Measurements from ENCODE around the gene KIF13A. TPM values are rescaled to one million over a fixed set of nuclear protein-coding genes. Genes with fewer than 3 reads are reported as not detected.

The KIF13A gene
- total RNA-seq, 1 donor from 2014 or later: 44.4 TPM

DNA sequence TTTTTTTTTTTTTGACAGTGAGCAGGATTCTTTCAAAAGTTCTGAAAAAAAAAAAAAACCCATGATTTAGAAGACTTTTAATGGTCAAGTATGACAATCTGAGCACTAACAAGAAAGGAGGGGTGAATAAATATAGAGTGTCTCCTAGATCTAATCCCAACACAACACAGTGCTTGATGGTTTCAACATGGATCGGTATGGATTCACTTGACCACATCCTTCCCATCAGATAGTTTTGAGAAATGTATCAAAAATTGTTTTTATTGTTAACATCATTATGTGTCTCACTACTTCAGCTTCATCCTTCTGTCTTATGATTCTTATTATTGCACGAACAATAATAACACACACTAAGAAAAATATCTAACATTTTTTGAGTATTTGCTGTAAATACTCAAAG, 21.0 kb downstream of the KIF13A start:
- no peaks in the 10 kb centered on the region for H3K9me3 Mint-ChIP-seq (ENCODE audit: low read depth)
- H3K4me1 Mint-ChIP-seq (ENCODE audit: low read depth): no peaks in the 10 kb centered on the region
- H3K36me3 Mint-ChIP-seq (ENCODE audit: insufficient read depth): no peaks in the 10 kb centered on the region
- no peak for DNase-seq (ENCODE audit: low spot score, unreplicated experiment)
- TF ChIP-seq, protein P1, sequence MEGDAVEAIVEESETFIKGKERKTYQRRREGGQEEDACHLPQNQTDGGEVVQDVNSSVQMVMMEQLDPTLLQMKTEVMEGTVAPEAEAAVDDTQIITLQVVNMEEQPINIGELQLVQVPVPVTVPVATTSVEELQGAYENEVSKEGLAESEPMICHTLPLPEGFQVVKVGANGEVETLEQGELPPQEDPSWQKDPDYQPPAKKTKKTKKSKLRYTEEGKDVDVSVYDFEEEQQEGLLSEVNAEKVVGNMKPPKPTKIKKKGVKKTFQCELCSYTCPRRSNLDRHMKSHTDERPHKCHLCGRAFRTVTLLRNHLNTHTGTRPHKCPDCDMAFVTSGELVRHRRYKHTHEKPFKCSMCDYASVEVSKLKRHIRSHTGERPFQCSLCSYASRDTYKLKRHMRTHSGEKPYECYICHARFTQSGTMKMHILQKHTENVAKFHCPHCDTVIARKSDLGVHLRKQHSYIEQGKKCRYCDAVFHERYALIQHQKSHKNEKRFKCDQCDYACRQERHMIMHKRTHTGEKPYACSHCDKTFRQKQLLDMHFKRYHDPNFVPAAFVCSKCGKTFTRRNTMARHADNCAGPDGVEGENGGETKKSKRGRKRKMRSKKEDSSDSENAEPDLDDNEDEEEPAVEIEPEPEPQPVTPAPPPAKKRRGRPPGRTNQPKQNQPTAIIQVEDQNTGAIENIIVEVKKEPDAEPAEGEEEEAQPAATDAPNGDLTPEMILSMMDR (IDR thresholded peaks at IDR 0.05; ENCODE audit: unreplicated experiment): no peak
- H3K27ac Mint-ChIP-seq: no peak overlapping the region
- no peaks in the 10 kb centered on the region for H3K27me3 Mint-ChIP-seq
- H3K4me3 Mint-ChIP-seq (ENCODE audit: low read depth): no peak overlapping the region

DNA sequence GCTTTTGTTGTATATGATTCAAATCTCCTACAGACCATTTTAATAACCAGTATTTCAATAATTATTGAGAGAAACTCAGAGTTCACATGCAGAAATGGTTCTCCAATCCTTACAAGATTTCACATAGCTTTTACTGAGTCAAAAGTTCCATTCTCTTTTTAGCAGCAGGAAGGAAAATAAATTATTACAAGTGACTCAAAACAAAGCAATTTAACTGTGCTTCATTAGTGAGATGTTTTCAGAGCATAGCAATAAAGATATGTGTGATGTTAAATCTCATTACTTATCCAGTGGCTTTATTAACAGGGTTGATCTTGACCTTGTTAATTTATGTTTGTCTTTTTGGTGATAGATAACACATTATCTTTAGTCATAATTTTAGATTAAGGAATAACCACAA, 22.0 kb downstream of the KIF13A start:
- Mint-ChIP-seq H3K36me3 (ENCODE audit: insufficient read depth) (no peaks in the 10 kb centered on the region), H3K27ac (no peak overlapping the region), H3K4me1 (ENCODE audit: low read depth) (no peaks in the 10 kb centered on the region), H3K4me3 (ENCODE audit: low read depth) (no peak overlapping the region), H3K9me3 (ENCODE audit: low read depth) (no peaks in the 10 kb centered on the region), H3K27me3 (no peaks in the 10 kb centered on the region)
- no peak for DNase-seq (ENCODE audit: low spot score, unreplicated experiment)
- TF ChIP-seq, protein P1 (IDR thresholded peaks at IDR 0.05; ENCODE audit: unreplicated experiment): no peak

DNA sequence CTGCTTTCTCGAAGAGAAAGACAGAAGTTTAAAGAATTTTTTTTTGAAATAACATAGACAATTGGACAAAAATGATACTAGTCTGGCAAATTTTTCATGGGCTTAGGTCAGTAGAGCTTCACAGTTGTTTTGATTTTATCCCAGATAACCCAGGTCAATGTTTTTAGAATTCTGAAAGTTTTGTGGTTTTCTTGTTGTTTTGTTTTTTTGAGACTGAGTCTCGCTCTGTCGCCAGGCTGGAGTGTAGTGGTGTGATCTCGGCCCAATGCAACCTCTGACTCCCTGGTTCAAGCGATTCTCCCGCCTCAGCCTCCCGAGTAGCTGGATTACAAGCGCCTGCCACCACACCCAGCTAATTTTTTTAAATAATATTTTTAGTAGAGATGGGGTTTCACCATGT, 22.8 kb downstream of the KIF13A start:
- no peaks in the 10 kb centered on the region for H3K4me1 Mint-ChIP-seq (ENCODE audit: low read depth)
- no peak for DNase-seq (ENCODE audit: low spot score, unreplicated experiment)
- TF ChIP-seq, protein P1 (IDR thresholded peaks at IDR 0.05; ENCODE audit: unreplicated experiment): no peak
- H3K27ac Mint-ChIP-seq: no peak overlapping the region
- H3K9me3 Mint-ChIP-seq (ENCODE audit: low read depth): no peaks in the 10 kb centered on the region
- H3K36me3 Mint-ChIP-seq (ENCODE audit: insufficient read depth): no peaks in the 10 kb centered on the region
- no peak overlapping the region for H3K4me3 Mint-ChIP-seq (ENCODE audit: low read depth)
- H3K27me3 Mint-ChIP-seq: no peaks in the 10 kb centered on the region

DNA sequence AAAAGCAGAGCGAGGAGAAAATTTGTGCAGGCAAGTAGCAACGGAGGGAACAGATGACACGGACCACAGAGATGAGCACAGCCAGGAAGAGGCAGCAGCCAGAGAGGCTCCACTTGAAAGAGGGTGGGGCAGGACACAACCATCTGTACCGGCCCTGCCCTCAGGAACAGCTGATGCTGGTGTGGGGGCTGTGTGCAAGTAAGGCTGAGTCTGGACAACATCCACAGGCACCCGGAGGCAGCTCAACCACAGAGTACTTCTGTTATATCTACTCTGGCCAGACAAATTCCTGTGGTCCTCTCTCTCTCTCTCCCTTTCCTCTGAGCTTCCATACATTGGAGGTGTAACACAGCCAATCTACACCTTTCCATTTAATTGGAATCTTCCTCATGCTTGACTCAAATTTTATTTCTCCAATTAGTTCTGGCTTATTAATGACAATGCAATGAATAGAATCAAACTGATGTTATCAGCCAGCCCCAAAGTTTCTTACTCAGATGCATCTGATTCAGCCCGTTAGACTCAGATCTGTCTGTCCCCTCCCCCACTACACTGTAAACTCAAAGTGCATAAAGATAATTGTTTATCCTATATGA, 24.9 kb downstream of the KIF13A start:
- no peak for DNase-seq (ENCODE audit: low spot score, unreplicated experiment)

DNA sequence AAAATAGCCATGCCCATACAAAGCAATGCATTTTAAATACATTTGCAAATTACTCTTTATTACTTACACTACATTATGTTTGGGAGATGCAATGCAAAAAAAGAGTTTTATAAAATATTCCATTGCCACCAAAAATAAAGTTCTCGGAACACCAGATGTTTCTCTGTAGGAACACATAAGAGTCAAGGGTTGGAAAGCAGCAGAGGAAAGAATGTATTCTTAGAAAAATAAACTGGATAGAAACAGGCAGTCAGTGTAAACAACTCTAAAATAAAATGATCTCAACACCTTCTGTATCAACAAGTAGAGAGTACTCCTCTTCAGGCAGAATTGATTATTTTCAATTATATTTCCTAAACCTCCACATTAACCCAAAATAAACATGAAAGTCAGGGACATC, 28.1 kb downstream of the KIF13A start:
- TF ChIP-seq, protein P1 (IDR thresholded peaks at IDR 0.05; ENCODE audit: unreplicated experiment): no peak
- Mint-ChIP-seq H3K4me3 (ENCODE audit: low read depth) (no peak overlapping the region), H3K27me3 (no peaks in the 10 kb centered on the region), H3K4me1 (ENCODE audit: low read depth) (no peaks in the 10 kb centered on the region), H3K9me3 (ENCODE audit: low read depth) (no peaks in the 10 kb centered on the region), H3K27ac (peak overlapping the region; percentile 13), H3K36me3 (ENCODE audit: insufficient read depth) (no peaks in the 10 kb centered on the region)
- DNase-seq (ENCODE audit: low spot score, unreplicated experiment): no peak

More for the DNA sequence above, 24.9 kb downstream of the KIF13A start:
- H3K36me3 Mint-ChIP-seq (ENCODE audit: insufficient read depth): no peaks in the 10 kb centered on the region
- no peaks in the 10 kb centered on the region for H3K27me3 Mint-ChIP-seq
- TF ChIP-seq, protein P1 (IDR thresholded peaks at IDR 0.05; ENCODE audit: unreplicated experiment): no peak
- no peak overlapping the region for H3K4me3 Mint-ChIP-seq (ENCODE audit: low read depth)
- no peaks in the 10 kb centered on the region for H3K9me3 Mint-ChIP-seq (ENCODE audit: low read depth)
- no peaks in the 10 kb centered on the region for H3K4me1 Mint-ChIP-seq (ENCODE audit: low read depth)
- H3K27ac Mint-ChIP-seq: no peak overlapping the region
